Neural cell (in vitro differentiated cells): ENCODE results near the gene ABCA13. TPM values are rescaled to one million over a fixed set of nuclear protein-coding genes. Genes with fewer than 3 reads are reported as not detected.
"Not testable (repeated sequence)": the region's sequence is repeated elsewhere in the genome, so short reads cannot be mapped to it uniquely, and the experiment has no call there.

Experiments used
- H2AFZ ChIP-seq: fragments of 200-600, 300-800 bp; sonication (generic), shearing (Covaris generic); 2 replicates; pipeline ENCODE4 v1.6.0; 2014; ENCODE audit warnings: low read depth, mild to moderate bottlenecking, antibody characterized with exemption, low read length, moderate library complexity
- H3F3A ChIP-seq: fragments of 200-600 bp; shearing (Covaris generic); 2 replicates; pipeline ENCODE4 v1.6.1; 2016; ENCODE audit warnings: mild to moderate bottlenecking, moderate library complexity, mixed read lengths, antibody characterized with exemption, low read length; ENCODE audit not compliant: insufficient read depth, poor library complexity, severe bottlenecking
- H3K27ac ChIP-seq: fragments of 200-600, 300-800 bp; sonication (generic), shearing (Covaris generic); 2 replicates; pipeline ENCODE4 v1.5.1; 2014; ENCODE audit warnings: mild to moderate bottlenecking, low read length, moderate library complexity
- H3K27me3 ChIP-seq: fragments of 300-800, 200-600 bp; sonication (generic), shearing (Covaris generic); 2 replicates; pipeline ENCODE4 v1.6.0; 2014; ENCODE audit warnings: mild to moderate bottlenecking, low read depth, low read length, moderate library complexity; ENCODE audit not compliant: insufficient read depth
- H3K36me3 ChIP-seq: fragments of 300-800, 200-600 bp; sonication (generic), shearing (Covaris generic); 2 replicates; pipeline ENCODE4 v1.5.1; 2014; ENCODE audit warnings: mild to moderate bottlenecking, antibody characterized with exemption, low read length, moderate library complexity; ENCODE audit not compliant: insufficient read depth
- H3K4me2 ChIP-seq: fragments of 300-800, 200-600 bp; sonication (generic), shearing (Covaris generic); 2 replicates; pipeline ENCODE4 v1.6.0; 2014; ENCODE audit warnings: mild to moderate bottlenecking, low read length
- H3K4me3 ChIP-seq: fragments of 300-800, 200-600 bp; sonication (generic), shearing (Covaris generic); 2 replicates; pipeline ENCODE4 v1.5.1; 2014; ENCODE audit warnings: mild to moderate bottlenecking, low read length, moderate library complexity
- H3K79me2 ChIP-seq: fragments of 200-600 bp; shearing (Covaris generic); replicated peaks from 2 replicates; pipeline ENCODE4 v1.6.0; 2014; ENCODE audit warnings: mild to moderate bottlenecking, low read length, moderate library complexity; ENCODE audit not compliant: insufficient read depth
- H3K9ac ChIP-seq: fragments of 300-800, 200-600 bp; sonication (generic), shearing (Covaris generic); 2 replicates; pipeline ENCODE4 v1.6.1; 2016; ENCODE audit warnings: mild to moderate bottlenecking, low read length, mixed read lengths
- H3K9me2 ChIP-seq: fragments of 200-600 bp; shearing (Covaris generic); 2 replicates; pipeline ENCODE4 v1.6.1; 2016; ENCODE audit warnings: mild to moderate bottlenecking, low read length, mixed read lengths; ENCODE audit not compliant: insufficient read depth
- H3K9me3 ChIP-seq: fragments of 200-600, 300-800 bp; sonication (generic), shearing (Covaris generic); 2 replicates; pipeline ENCODE4 v1.6.1; 2016; ENCODE audit warnings: mild to moderate bottlenecking, mixed run types, low read length, moderate library complexity, mixed read lengths
- H4K20me1 ChIP-seq: fragments of 200-600 bp; shearing (Covaris generic); 2 replicates; pipeline ENCODE4 v1.6.1; 2016; ENCODE audit warnings: mild to moderate bottlenecking, mixed run types; ENCODE audit not compliant: insufficient read depth
- EP300 ChIP-seq: fragments of 450-650 bp; conservative IDR thresholded peaks from 2 replicates; pipeline ENCODE4 v1.6.1; 2014; ENCODE audit warnings: antibody characterized with exemption, mild to moderate bottlenecking, moderate library complexity; ENCODE audit not compliant: poor library complexity, severe bottlenecking
- EZH2 ChIP-seq: fragments of 200-600, 300-800 bp; shearing (Covaris generic), sonication (generic); IDR thresholded peaks from 2 replicates; pipeline ENCODE4 v1.6.1; 2014; ENCODE audit warnings: antibody characterized with exemption, low read length, borderline replicate concordance, mild to moderate bottlenecking; ENCODE audit not compliant: insufficient read depth, poor library complexity, severe bottlenecking
- MXI1 ChIP-seq: fragments of 450-650 bp; conservative IDR thresholded peaks from 2 replicates; pipeline ENCODE4 v1.6.1; 2014; ENCODE audit warnings: antibody characterized with exemption, mild to moderate bottlenecking; ENCODE audit not compliant: poor library complexity, severe bottlenecking
- POLR2AphosphoS5 ChIP-seq: IDR thresholded peaks from 2 replicates; pipeline ENCODE4 v1.6.1; 2012
- RAD21 ChIP-seq: fragments of 450-650 bp; conservative IDR thresholded peaks from 2 replicates; pipeline ENCODE4 v1.6.1; 2014; ENCODE audit warnings: antibody characterized with exemption, mild to moderate bottlenecking, moderate library complexity
- REST ChIP-seq: IDR thresholded peaks from 2 replicates; pipeline ENCODE4 v1.6.1; 2012; ENCODE audit warnings: borderline replicate concordance
- SMC3 ChIP-seq: fragments of 450-650 bp; conservative IDR thresholded peaks from 2 replicates; pipeline ENCODE4 v1.6.1; 2014; ENCODE audit warnings: antibody characterized with exemption, mild to moderate bottlenecking, moderate library complexity; ENCODE audit not compliant: poor library complexity
- TAF1 ChIP-seq: IDR thresholded peaks from 2 replicates; pipeline ENCODE4 v1.6.1; 2012; ENCODE audit warnings: low read depth
- polyA plus RNA-seq: library from polyadenylated mRNA; depleted of rRNA; stranded (reverse); fragments of >200 nt; gene quantifications from 2 replicates; pipeline ENCODE4 v1.2.3, GENCODE V29; 2014
- TF ChIP-seq, protein P1 (sequence below): fragments of 450-650 bp; IDR thresholded peaks from 2 replicates; pipeline ENCODE4 v1.5.1; 2014; ENCODE audit warnings: antibody characterized with exemption, mild to moderate bottlenecking, moderate library complexity; ENCODE audit not compliant: poor library complexity, severe bottlenecking

Gene ABCA13
- polyA plus RNA-seq, 1 donor from 2014 or later, result 0.20 TPM

GRCh38 chr7:48147078-48147591 lies 24.1 kb upstream of the ABCA13 start:
- H3K27ac ChIP-seq, result no peak overlapping the region
- no peaks in the 10 kb centered on the region for H3K79me2 ChIP-seq
- H2AFZ ChIP-seq, result no peak overlapping the region
- H3K4me3 ChIP-seq, result no peak overlapping the region
- no peaks in the 10 kb centered on the region for H3F3A ChIP-seq
- TF ChIP-seq EZH2, result no peak
- no peak for TF ChIP-seq EP300
- no peak for TF ChIP-seq TAF1
- no peak for TF ChIP-seq REST
- TF ChIP-seq POLR2AphosphoS5, result no peak
- TF ChIP-seq RAD21, result no peak
- no peak for TF ChIP-seq MXI1
- TF ChIP-seq SMC3, result no peak
- TF ChIP-seq, protein P1, sequence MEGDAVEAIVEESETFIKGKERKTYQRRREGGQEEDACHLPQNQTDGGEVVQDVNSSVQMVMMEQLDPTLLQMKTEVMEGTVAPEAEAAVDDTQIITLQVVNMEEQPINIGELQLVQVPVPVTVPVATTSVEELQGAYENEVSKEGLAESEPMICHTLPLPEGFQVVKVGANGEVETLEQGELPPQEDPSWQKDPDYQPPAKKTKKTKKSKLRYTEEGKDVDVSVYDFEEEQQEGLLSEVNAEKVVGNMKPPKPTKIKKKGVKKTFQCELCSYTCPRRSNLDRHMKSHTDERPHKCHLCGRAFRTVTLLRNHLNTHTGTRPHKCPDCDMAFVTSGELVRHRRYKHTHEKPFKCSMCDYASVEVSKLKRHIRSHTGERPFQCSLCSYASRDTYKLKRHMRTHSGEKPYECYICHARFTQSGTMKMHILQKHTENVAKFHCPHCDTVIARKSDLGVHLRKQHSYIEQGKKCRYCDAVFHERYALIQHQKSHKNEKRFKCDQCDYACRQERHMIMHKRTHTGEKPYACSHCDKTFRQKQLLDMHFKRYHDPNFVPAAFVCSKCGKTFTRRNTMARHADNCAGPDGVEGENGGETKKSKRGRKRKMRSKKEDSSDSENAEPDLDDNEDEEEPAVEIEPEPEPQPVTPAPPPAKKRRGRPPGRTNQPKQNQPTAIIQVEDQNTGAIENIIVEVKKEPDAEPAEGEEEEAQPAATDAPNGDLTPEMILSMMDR, result no peak
- no peak overlapping the region for H3K4me2 ChIP-seq
- no peaks in the 10 kb centered on the region for H3K27me3 ChIP-seq
- no peak overlapping the region for H3K9ac ChIP-seq
- no peaks in the 10 kb centered on the region for H3K36me3 ChIP-seq
- H3K9me3 ChIP-seq, result no peaks in the 10 kb centered on the region
- no peaks in the 10 kb centered on the region for H3K9me2 ChIP-seq
- H4K20me1 ChIP-seq, result no peaks in the 10 kb centered on the region

GRCh38 chr7:48147690-48148089 lies 23.6 kb upstream of the ABCA13 start:
- H3K27me3 ChIP-seq, H3K9me3 ChIP-seq, H3K36me3 ChIP-seq, H2AFZ ChIP-seq, H4K20me1 ChIP-seq, H3K79me2 ChIP-seq, H3K4me2 ChIP-seq, H3K9ac ChIP-seq, H3K4me3 ChIP-seq, H3K9me2 ChIP-seq, H3K27ac ChIP-seq, H3F3A ChIP-seq: not testable (repeated sequence)

- H3K9ac ChIP-seq, result no peak overlapping the region
- H3K9me3 ChIP-seq, result no peaks in the 10 kb centered on the region
- no peaks in the 10 kb centered on the region for H3K27me3 ChIP-seq
- H3K4me2 ChIP-seq, result no peak overlapping the region
- no peaks in the 10 kb centered on the region for H3F3A ChIP-seq
- H2AFZ ChIP-seq, result no peak overlapping the region
- H3K79me2 ChIP-seq, result no peaks in the 10 kb centered on the region
- H3K36me3 ChIP-seq, result no peaks in the 10 kb centered on the region
- no peaks in the 10 kb centered on the region for H3K9me2 ChIP-seq
- no peak overlapping the region for H3K27ac ChIP-seq
- no peak for TF ChIP-seq TAF1
- TF ChIP-seq EP300, result no peak
- TF ChIP-seq, protein P1, result no peak
- TF ChIP-seq EZH2, result no peak
- TF ChIP-seq POLR2AphosphoS5, result no peak
- TF ChIP-seq REST, result no peak
- no peak for TF ChIP-seq RAD21
- TF ChIP-seq SMC3, result no peak
- no peak for TF ChIP-seq MXI1
- H4K20me1 ChIP-seq, result no peaks in the 10 kb centered on the region
- no peak overlapping the region for H3K4me3 ChIP-seq
These were observed 22.9 kb upstream of the ABCA13 start for GRCh38 chr7:48148311-48148710.
